Activated CD4-positive, CD25-positive, alpha-beta regulatory T cell treated with anti-CD3 and anti-CD28 coated beads, Interleukin-2, amount 50 U/mL, for 24 hours (primary cell): ENCODE measurements around the gene POU2F1.

ENCODE experiments used
- ATAC-seq, 2 donors: fragments of 150-1000 bp; cut with Tn5 transposase; one replicate each; pipeline ENCODE4 v1.10.0; 2021; ENCODE audit warnings: mild to moderate bottlenecking in 1 of 2, moderate library complexity in 1 of 2

Gene POU2F1

DNA sequence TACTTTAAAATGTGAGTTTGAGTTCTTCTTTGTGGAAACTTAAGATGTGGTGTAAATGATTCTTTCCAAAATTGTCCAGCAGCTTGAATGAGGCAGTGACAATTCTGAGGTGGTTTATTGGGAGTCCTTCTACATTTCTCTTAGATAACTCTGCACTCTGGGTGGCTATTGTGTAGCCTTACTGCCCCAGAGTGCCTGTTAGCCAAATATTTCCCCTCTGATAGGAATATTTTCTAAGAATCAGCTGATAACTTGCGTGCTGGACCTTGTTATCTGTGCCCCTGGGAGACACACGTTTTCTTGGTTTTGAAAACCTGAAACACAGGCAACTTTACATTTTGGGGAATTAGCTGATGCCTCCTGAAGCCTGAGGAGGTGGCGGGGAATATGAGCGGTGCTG is 206.0 kb downstream of the POU2F1 start:
- ATAC-seq = no peak

DNA sequence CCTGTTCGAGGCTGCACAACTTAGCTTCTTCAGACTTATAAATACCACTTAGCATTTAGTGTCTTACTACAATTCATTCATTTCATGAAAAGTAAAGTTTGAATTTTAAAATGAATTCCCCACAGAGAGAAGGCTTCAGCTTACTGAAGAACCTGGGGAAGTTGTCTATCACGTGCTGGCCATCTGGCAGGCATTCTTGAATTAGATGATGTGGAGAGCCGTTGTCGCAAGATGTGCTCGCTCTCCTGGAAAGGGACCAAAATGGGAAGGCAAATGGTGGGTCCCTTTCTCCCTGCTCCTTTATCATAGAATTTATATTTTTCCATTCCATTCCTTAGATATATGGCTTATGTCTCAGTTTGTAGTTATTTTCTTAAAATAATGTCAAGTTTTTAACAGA is 207.2 kb downstream of the POU2F1 start:
- no peak for ATAC-seq

DNA sequence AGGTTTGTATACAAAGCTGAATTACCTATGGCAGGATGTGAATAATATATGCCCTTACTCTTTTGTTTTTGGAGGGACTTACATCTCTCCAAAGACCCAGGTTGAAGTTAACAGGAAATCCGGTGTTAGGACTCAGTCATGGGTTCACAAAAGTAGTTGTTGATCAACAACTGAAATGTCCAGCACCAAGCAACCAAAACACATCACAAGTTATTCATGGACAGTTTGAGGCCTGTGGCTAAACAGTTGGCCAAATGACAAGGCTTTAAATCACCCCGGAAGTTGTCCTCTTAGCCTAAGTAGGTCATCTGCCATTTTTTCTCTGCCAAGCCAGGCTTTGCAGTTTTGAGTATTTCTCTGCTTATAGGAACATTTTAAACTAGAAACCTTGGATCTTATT is 207.7 kb downstream of the POU2F1 start:
- no peak for ATAC-seq

DNA sequence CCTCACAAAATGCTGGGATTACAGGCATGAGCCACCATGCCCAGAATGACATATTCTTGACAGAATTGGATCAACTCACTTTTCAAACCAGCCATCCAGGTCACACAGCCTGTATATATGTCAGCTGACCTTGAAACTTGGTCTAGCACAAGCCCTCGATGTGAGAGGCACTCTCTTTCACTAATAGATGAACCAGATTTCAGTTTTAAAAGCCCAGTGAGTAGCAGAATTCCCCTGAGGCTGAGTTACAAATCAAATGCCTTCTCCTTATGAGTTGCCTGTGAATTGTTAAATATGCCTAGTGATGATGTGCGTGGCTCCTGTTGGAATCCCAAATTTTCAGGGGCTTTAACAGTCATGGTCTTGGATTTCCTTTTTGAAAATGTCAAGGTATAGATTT is 208.9 kb downstream of the POU2F1 start:
- ATAC-seq = no peak

- ATAC-seq = peak in 1 of 2 donors; percentile 27
Measured at GRCh38 chr1:167430134-167430848, 209.6 kb downstream of the POU2F1 start.

- peak in 1 of 2 donors; percentile 30 for ATAC-seq
Measured at GRCh38 chr1:167430849-167431242, 210.2 kb downstream of the POU2F1 start.

GRCh38 chr1:167431261-167431908 is 210.7 kb downstream of the POU2F1 start:
- peak; percentile 1 to 4 for ATAC-seq

- ATAC-seq = no peak
Measured at GRCh38 chr1:167431909-167432650, 211.4 kb downstream of the POU2F1 start.

GRCh38 chr1:167432780-167433179 is 212.1 kb downstream of the POU2F1 start:
- ATAC-seq = no peak

GRCh38 chr1:167433884-167434283 is 213.2 kb downstream of the POU2F1 start:
- no peak for ATAC-seq

DNA sequence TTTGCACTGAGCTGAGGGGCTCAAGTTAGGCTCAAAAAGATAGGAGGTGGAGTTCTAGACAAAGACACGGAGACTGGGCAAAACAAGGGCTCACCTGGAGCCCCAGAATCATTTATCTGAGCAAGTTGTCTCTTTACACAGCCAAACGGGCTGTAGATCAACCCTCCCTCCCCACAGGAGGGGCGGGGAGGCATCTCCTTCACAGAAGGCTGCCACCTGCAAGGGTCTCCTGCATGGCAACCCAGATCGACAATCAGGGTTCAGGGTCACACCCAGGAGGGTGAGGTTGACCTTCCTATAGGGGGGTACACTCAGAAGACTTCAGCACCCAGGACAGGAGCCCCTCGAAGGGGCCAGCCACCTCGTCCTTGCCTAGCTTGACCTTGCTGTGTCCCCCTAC is 213.6 kb downstream of the POU2F1 start:
- no peak for ATAC-seq

GRCh38 chr1:167435484-167435883 is 214.8 kb downstream of the POU2F1 start:
- ATAC-seq = no peak

- ATAC-seq = no peak
Measured at GRCh38 chr1:167438171-167439138, 217.8 kb downstream of the POU2F1 start.

DNA sequence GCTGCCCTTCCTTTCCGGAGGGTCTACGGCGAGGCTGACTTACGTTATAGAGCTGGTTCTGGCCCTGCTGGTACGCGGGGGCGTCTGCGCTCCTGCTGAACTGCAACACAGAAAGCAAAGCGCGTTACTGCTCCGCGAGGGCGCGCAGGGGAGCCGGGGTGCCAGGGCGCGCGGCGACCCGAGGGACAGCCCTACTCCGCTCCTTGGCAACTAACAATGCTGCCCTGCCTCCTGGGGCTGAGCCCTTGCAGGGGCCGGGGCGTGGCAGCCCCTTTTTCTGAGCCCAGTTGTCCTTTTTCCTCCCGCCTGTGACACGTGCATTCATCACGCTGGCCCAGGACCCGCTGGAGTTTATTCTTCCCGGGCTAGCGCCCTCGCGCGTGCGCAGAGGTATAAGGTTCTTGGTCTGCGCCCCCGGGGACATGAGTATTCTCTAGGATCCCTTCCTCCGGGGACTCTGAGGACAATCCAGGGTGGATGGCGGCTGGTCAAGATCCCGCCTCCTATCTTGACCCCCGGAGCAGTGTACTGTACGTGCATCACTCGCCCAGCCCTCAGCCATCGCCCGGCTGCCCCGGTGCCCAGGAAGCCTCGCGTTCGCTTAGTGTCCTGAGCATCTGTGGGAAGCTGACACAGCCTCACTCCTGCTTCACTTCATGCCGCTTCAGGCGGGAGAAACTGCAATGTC is 218.8 kb downstream of the POU2F1 start:
- no peak for ATAC-seq

DNA sequence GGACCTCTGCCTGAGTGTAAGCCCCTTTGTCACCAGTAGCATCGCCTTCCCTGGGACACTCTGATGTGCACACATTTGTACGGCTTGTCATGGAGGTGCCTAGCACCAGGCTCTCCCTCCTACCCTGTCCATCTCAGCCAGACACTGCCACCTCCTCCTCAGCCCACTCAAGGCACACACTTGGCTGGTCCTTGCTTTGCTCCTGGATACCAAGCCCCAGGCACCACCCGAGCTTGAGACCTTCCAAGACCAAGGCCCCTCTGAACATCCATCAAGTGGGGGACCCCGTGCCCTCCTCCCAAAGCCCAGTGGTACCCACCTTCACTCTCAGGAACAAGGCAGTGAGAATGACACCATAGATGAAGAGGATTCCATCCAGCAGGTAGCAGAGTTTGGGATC is 219.7 kb downstream of the POU2F1 start:
- ATAC-seq = no peak

DNA sequence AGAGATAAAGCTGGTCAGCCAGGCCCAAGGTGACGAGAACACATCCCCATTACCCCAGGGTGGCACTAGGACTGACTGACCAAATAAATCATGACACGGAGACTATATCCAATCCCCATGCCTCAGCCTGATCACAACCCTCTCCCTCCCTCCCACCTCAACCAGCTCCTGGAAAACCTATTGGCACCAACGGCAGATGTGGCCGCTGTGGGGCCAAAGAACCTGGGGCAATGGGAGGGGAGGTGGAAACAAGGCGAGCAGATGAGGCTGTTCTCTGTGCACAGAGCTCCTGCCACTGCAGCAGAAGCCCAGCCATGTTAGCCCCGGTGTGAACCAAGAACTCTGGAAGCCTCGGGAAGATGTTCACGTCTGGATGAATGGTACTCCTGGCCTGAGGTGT is 220.1 kb downstream of the POU2F1 start:
- no peak for ATAC-seq

DNA sequence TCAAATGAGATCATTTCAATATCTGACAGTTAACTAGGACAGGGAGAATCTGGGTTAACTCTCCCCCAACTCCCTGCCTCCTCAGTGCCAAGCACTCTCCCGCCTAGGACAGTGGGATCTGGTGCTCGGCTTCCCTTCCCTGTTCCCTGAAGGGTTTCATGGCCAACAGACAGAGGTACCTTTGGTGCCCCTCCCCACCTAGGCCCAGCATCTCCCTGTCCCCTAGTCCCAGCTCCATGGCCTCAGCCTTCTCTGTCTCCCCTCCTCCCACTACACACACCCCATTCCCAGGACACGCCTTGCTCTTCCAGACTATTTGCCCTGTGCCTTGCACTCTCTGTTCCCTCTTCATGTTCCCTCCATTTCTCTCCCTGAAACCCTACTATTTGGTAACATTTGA is 220.5 kb downstream of the POU2F1 start:
- no peak for ATAC-seq

- ATAC-seq = peak; percentile 85 to 87
Measured at GRCh38 chr1:167442142-167442848, 221.6 kb downstream of the POU2F1 start.

- no peak for ATAC-seq
Measured at GRCh38 chr1:167442854-167443565, 222.3 kb downstream of the POU2F1 start.

DNA sequence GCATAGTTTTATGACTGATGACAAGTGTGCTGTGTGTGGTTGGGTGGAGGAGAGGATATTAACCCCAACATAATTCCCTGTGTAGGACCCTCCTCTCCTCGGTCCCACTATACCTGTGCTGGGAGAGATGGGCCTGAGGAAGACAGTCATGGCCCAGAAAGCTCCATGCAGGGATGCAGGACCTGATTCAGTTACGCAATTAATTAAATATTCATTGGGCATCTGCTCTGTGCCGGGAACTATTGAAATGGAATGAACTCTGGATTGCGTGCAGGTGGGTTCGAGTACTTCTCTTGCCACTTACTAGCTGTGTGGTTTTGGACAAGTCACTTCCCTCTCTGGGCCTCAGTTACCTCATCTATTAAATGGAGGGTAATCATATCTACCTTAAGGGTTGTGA is 223.1 kb downstream of the POU2F1 start:
- ATAC-seq = no peak

- ATAC-seq = no peak
Measured at GRCh38 chr1:167446966-167447365, 226.3 kb downstream of the POU2F1 start.
